ENCODE results near the gene PARPBP.

PARPBP gene

DNA sequence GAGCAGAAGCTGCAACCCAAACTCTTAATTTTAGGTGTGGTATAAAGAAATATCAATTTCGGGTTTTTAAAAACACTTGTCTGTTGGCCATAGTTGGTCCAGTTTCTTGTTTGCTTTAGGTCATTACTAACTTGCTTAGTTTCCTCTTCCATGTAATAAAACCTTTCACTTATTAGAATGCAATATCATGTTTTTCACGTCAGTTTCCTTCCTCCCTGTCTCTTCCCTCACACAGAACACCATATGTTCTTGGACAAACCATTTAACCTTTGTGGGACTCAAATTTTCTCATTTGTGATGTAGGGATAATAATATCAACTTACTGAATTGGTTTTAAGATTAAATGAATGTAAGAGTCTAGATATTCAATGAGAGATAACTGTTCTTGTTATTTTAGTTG lies 54.8 kb downstream of the PARPBP start:
- ChIA-PET POLR2A (no interaction called here), CTCF (interaction anchor here (1.7 kb wide), 1 partner anchor 16 kb away, joined by 6 read pairs; no protein-coding TSS in a partner anchor)
- no peak for DNase-seq (ENCODE audit: extremely low spot score)
- TF ChIP-seq, protein P1, sequence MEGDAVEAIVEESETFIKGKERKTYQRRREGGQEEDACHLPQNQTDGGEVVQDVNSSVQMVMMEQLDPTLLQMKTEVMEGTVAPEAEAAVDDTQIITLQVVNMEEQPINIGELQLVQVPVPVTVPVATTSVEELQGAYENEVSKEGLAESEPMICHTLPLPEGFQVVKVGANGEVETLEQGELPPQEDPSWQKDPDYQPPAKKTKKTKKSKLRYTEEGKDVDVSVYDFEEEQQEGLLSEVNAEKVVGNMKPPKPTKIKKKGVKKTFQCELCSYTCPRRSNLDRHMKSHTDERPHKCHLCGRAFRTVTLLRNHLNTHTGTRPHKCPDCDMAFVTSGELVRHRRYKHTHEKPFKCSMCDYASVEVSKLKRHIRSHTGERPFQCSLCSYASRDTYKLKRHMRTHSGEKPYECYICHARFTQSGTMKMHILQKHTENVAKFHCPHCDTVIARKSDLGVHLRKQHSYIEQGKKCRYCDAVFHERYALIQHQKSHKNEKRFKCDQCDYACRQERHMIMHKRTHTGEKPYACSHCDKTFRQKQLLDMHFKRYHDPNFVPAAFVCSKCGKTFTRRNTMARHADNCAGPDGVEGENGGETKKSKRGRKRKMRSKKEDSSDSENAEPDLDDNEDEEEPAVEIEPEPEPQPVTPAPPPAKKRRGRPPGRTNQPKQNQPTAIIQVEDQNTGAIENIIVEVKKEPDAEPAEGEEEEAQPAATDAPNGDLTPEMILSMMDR (IDR thresholded peaks at IDR 0.05; ENCODE audit: control extremely low read depth, extremely low read depth, low read depth, missing control alignments): no peak

GRCh38 chr12:102182635-102183034 lies 62.7 kb downstream of the PARPBP start:
- DNase-seq (ENCODE audit: extremely low spot score): no peak
- POLR2A ChIA-PET: no interaction called here
- CTCF ChIA-PET: interaction anchor here (1.0 to 2.1 kb wide), 3 partner anchors 10 to 27 kb away, joined by 3 to 5 read pairs (median 5); no protein-coding TSS in a partner anchor
- TF ChIP-seq, protein P1 (IDR thresholded peaks at IDR 0.05; ENCODE audit: control extremely low read depth, extremely low read depth, low read depth, missing control alignments): no peak

DNA sequence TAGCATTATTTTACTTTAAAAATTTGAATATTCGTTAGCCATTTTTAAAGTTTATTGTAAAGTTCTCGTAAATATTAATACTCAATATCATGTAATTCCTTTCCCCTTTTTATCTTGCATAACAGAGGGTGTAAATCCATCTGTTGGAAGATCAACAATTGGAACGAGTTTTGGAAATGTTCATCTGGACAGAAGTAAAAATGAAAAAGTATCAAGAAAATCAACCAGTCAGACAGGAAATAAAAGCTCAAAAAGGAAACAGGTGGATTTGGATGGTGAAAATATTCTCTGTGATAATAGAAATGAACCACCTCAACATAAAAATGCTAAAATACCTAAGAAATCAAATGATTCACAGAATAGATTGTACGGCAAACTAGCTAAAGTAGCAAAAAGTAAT lies 75.8 kb downstream of the PARPBP start:
- POLR2A ChIA-PET: no interaction called here
- TF ChIP-seq, protein P1 (IDR thresholded peaks at IDR 0.05; ENCODE audit: control extremely low read depth, extremely low read depth, low read depth, missing control alignments): no peak
- DNase-seq (ENCODE audit: extremely low spot score): no peak
- CTCF ChIA-PET: no interaction called here

DNA sequence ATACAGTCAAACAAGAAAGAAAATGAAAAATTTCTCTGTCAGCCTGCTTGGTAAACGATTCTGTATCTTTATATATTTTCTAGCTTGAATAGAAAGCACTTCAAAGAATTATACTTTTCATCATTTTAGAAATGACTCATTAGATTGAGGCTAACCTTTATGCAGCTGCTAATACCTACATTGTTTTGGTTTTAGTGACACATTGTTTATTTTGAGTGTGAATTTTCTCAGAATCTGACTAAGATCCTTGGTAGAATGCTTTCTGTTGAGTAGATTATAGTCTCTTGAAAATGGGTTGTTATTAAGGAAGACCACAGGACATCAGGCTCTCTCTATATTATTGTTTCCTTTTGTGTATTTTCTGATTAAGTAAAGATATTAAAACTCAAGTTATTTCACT lies 77.8 kb downstream of the PARPBP start, which contains the start of gene PMCH:
TSS of gene PMCH (minus strand) at position 45 of the 400 bp plus-strand sequence. CDS start 63 bp downstream, outside the sequence.
- ChIA-PET CTCF (no interaction called here), POLR2A (no interaction called here)
- peak; percentile 34 for DNase-seq (ENCODE audit: extremely low spot score)
- TF ChIP-seq, protein P1 (IDR thresholded peaks at IDR 0.05; ENCODE audit: control extremely low read depth, extremely low read depth, low read depth, missing control alignments): no peak

DNA sequence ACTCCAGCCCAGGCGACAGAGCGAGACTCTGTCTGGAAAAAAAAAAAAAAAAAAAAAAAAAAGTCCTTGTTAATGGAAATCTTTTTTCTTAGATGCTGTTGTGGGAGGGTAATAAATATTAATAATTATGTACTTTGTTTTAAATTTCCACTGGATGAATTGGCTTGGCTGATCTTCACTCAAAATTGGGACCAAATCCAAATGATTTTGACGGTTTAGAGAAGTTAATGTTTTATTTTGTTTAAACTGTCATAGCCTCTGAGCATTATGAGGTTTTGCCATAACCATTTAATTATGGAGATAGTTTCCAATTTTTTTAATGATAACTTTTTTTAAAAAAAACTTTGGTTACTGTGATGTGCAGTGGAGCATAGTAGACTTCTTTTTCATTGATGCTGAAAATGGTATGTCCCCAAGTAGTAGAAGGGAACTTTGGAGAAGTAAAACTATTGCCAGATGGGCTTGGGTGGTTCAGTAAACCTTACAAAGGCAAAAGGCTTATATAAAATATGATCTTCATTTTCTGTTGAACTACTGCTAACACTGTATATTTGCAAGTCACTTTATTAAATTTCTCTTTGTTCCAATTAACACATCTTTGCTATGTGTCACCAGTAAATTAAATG lies 81.6 kb downstream of the PARPBP start:
- DNase-seq (ENCODE audit: extremely low spot score): no peak
- POLR2A ChIA-PET: no interaction called here
- TF ChIP-seq, protein P1 (IDR thresholded peaks at IDR 0.05; ENCODE audit: control extremely low read depth, extremely low read depth, low read depth, missing control alignments): no peak
- CTCF ChIA-PET: no interaction called here

DNA sequence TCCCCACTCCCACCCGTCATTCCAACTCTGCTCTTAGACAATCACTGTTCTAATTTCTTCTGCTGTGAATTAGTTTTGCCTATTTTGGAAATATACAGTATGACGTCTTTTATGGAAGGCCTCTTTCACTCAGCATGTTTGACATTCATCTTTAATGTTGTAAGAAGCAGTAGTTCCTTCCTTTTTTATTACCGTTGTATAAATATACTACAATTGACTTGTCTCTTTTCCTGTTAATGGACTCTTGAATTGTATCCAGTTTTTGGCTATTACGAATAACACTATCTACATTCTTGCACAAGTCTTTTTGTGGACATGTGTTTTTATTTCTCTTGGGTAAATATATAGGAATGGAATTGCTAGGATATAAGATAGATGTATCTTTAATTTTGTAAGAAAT lies 82.6 kb downstream of the PARPBP start:
- ChIA-PET POLR2A (no interaction called here), CTCF (no interaction called here)
- no peak for DNase-seq (ENCODE audit: extremely low spot score)
- TF ChIP-seq, protein P1 (IDR thresholded peaks at IDR 0.05; ENCODE audit: control extremely low read depth, extremely low read depth, low read depth, missing control alignments): no peak

Measured in GM10248 (cell line).